Activated naive CD4-positive, alpha-beta T cell (primary cell): ENCODE measurements around the gene MRPL48.
"Not testable (repeated sequence)": the region's sequence is repeated elsewhere in the genome, so short reads cannot be mapped to it uniquely, and the experiment has no call there.

ENCODE experiments used
- DNase-seq, 4 experiments: peaks; one replicate each; lab custom pipeline; 2025; lab: John Stamatoyannopoulos, UW

Gene MRPL48

DNA sequence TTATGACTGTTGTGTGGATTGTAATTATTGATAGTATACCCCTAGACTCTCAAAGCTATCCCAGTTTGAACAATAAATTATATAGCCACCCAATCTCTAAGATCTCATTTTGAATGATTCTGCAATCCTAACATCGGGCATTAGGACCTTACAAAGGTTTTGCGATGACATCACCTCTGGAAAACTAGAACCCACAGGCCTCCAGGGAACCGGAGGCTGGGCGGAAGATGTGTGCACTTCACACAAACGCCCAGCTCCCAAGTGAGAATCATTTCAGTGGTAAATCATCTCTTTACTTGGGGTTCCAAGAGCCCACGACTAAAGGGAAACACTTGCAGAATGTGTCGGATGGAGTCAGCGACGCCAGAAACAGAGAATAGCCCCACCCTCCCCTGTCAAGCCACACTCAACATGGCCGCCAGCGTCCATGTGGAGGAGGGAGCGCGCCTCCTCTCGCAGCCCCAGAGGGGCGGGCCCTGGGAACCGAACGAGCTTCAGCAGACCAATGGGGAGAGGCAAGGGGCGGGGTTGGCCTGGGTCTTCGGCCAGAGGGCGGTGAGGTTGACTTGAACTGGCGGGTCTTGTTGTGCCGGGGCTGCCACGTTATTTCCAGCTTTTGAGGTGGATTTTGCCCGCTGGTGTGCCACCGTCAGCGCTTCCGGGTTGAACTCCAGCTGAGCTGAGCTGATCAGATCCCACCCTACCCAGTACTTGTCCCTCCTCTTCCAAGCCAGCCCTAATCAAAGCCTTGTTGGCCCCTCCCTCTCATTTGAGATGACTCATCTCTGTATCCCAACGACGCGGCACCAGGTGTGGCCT, 8.4 kb upstream of the MRPL48 start:
- DNase-seq = peak; percentile 83 to 97 (median 91)

DNA sequence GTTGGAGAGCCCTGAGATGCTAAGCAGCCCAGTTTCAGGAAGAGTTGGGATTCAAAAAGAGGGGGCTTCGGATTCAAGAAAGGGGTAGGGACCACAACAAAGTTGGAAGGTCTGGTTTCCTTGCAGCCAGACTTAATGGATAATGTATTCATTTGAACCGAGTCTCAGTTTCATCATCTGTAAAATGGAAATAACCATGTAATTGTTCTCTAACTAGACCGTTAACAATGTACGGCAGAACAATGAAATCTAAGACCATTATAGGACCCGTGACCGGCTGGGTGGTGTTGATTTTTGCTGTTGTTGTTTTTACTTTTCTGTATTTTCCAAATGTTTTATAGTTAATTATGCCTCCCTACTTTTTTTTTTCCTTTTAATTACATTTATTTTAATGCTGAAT, 6.4 kb upstream of the MRPL48 start:
- DNase-seq = no peak

DNA sequence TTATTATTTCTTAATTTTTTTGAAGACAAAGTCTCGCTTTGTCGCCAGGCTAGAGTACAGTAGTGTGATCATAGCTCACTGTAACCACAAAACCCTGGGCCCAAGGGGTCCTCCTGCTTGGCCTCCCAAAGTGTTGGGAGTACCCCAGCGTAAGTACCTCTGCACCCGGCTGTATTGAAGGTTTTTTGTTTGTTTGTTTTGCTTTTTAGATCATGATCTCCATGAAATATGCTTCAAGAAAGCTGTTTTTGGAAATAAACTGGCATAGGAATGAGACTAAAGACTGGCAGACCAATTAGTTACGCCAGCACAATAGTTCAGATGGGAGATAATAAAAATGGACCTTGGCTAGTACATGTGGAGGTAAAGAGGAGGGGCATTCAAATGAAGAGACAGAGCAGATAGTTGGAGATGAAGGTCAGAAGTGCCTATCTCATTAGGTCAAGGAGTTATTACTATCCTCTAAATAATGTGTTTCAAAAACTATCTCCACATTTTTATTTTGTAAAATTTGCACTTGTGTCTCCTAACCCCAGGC, 4.1 kb upstream of the MRPL48 start:
- DNase-seq = no peak

DNA sequence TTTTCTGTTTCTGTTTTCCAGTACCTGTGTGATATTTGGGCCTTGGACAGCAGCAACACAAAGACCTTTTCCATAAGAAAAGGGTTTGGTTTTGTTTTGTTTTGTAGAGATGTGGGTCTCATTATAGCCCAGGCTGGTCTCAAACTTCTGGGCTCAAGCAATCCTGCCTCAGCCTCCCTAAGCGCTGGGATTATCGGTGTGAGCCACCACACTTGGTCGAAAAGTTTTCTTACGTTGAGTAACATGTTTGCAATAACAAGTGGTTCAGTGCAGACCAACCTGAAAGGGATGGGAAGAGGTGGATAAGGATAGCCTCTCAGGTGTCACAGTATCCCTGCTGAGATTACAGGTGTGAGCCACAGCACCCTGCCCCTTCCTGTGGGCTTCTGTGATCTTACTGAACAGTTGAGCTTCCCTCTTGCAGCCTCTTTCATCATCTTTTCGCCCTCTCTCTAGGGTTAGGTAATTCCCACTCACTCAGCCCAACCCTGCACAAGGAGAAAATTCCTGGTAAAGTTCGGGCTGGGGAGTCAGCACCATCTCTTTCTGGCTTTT, 3.5 kb upstream of the MRPL48 start:
- DNase-seq = no peak

DNA sequence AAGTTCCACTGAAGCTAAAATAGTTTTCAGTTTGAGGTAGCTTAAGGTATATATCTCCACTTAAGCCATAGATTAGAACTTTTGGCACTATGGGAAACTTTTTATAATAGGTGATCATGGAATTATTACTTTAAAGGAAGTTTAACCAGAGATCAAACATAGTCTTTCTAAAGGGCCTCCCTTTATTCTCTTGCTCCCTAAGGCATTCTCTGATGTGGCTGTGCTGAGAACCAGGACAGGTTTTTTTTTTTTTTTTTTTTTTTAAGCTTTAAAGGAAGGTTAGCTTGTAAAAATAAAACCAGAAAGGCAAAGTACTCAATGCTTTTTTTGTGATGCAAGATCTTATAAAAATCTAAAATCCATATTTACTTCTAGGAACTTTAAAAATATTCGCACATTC, 2.9 kb upstream of the MRPL48 start:
- DNase-seq = no peak

DNA sequence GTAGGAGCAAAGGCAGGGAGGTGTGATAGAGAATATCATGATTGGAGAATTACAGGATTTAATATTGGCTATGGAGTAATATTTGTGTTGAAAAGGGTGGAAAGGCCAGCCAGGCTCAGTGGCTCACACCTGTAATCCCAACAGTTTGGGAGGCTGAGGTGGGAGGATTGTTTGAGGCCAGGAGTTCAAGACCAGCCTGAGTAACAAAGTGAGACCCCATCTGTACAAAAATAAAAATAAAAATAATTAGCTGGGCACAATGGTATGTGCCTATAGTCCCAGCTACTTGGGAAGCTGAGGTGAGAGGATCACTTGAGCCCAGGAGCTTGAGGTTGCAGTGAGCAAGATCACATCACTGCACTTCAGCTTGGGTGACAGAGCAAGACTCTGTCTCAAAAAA, 2.2 kb upstream of the MRPL48 start:
- not testable (repeated sequence) for DNase-seq

DNA sequence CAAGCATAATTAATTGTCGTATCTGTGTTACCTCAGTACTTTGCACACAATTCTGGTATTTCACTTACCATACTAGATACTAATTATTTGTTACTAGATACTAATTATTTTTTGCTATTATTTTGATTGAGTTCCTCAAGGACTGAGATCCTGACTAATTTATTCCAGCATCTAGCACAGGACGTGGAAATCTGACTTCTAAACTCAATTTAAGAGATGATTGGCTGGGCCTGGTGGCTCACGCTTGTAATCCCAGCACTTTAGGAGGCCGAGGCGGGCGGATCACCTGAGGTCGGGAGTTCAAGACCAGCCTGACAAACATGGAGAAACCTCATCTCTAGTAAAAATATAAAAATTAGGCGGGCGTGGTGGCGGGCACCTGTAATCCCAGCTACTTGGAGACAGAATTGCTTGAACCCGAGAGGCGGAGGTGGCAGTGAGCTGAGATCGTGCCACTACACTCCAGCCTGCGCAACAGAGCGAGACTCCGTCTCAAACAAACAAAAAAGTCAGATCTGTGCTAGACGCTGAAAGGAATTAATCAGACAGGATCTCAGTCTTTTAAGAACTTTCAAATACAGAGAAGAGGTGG, 527 bp upstream of the MRPL48 start:
- peak in 1 of 4 experiments; percentile 4 for DNase-seq

DNA sequence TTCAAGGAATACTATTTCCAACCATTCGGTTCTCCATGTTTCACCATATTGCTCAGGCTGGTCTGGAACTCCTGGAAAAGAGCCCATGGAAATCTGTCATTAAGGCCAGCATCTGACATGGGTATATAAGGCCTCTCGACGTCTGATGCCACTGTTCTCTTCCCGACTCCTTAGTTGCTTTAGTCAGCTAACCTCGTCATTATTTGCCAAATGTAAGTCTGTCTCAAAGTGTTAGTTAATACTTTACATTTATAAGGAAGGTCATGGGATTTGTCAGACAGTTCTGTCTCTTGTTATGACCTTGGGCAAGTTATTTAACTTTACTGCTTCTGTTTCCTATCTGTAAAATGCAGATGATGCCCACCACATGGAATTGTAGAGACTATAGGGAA, 1.6 kb downstream of the MRPL48 start:
- DNase-seq = no peak

DNA sequence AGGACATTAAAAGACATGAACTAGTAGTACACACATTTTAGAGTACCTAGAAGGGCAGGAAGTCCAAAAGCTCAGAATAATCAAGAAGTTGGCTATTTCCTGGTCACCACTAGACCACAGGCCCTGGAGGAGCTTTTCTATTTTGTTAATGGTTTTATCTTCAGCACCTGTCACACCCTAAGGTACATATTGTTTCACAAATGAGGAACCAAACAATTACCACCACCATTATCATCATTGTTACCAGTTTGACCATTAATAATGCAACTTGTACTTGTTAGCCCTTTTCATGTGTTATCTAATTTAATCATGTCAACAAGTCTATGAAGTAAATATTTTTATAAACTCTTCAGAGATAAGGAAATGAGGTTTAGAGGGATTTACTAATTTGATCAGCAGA, 4.9 kb downstream of the MRPL48 start:
- DNase-seq = no peak

DNA sequence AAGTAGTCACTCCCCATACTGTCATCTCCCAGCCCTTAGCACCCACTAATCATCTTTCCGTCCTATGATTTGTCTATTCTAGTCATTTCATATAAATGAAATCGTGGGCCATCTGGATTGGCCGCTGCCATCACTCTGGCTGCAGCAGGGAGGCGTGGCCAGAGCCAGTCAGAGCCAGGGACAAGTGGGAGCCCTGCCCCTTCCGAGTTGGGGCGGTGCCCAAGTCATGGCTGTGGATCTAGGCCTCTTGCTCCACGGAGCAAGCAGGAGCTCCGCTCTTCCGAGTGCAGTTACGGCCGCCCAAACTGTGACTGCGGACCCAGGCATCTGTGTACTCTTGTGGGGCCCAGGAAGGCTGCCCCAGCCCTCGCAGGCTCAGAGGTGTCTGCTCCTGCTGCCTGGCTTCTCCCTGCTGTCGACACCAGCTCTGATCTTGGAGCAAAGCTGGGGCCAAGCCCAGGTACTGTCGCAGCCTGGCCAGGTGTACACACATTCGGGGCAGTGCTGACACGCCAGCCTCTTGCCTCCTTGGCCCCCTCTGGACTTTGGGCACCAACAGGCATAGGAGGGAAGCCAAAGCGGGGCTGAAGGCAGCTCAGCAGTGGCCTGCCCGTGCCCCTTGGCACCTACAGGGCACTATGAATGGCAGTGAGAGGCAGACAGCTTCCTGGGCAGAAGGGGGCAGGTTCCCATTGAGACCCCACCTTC, 8.4 kb downstream of the MRPL48 start:
- no peak for DNase-seq

DNA sequence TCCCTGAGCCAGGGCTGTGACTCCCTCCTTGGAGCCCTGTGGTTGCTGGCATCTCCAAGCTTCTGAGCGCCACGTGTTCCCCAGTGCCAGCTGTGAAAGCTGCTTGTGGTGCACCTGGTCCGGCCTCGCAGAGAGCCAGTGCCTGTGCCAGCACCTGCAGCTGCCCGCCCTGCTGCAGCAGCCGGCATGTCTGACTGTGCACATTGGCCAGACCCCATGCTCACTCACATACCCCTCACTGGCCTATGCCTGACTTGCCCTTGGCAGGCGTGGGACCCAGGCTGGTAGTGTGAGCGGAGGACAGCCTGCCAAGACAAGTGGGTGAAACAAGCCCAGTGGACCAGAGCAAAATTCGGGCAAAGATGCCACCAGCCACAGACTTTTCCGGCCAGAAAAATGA, 9.8 kb downstream of the MRPL48 start:
- no peak for DNase-seq

DNA sequence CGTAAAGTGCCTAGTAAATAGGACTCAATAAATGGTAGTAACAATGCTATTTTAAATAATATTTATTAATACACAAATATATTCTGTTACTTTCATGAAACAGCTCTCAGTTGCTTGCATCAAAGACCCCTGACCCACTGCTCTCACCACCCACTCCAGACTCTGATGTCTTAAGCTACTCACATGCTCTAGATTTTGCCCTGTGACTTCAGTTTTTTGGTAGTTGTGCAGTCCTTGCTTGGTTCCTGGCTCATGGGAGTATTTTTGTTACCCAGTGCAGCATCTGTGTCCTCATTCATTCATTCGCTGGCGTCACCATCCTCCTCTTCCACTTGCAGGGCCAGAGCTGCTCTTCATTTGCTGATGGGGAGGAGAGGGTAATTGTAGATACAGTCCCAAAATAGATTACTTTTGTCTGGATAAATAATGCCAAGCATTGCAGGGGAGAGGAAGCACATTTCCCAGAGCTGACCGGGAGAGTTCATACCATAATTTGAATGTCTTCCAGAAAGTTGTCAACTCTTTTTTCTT, 12.7 kb downstream of the MRPL48 start:
- no peak for DNase-seq

DNA sequence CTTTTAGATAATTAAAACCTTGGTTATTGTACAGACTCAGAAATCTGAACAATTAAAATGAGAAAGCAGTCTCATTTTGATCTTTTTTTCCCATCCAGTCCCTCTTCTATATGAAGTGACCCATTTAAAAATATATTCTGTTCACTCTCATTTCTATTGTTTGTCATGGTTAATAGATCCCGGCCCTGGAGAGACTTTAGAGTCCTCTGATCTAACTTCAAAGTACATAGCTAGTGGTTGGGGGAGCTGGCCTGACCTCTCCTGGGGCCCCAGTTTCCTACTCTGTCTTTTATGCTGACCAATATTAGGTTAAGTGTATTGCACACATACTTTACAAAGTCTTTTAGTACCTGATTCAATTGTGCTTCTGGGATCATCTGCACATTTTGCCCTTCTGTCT, 13.5 kb downstream of the MRPL48 start:
- DNase-seq = no peak

DNA sequence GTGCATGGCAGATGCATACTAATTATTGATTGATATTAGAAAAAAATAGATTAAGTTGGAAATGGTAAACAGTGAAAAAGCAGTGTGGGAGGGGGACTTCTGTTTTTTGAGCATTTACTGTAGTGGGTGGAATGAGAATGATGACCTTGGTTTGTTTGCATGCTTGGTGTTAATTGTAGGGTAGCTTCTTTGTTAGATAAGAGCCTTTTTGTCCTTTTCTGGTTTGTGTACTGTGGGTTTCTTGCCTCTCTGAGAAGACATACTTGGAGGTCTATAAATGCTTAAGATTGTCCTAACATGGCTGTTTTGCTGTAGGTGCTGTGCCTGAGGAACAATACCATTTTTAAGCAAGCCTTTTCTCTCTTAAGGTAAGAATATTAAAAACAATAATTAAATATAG, 17.0 kb downstream of the MRPL48 start:
- DNase-seq = no peak

DNA sequence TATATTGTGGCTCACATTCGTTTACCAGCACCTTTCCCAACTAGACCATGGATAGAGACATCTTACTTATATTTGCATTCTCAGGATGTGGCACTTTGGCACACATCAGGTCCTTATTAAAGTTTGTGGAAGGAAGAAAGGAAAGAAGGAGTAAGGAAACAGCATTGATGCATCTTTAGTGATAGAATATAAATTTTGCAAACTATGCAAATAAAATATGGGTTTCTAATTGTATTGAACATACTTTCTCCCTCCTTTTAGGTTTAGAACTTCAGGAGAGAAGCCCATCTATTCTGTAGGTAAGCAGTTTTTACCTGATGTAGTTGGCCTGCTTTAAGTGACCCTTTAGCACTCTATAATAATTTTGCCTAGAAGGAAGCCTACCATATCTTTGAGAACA, 20.4 kb downstream of the MRPL48 start:
- DNase-seq = no peak

DNA sequence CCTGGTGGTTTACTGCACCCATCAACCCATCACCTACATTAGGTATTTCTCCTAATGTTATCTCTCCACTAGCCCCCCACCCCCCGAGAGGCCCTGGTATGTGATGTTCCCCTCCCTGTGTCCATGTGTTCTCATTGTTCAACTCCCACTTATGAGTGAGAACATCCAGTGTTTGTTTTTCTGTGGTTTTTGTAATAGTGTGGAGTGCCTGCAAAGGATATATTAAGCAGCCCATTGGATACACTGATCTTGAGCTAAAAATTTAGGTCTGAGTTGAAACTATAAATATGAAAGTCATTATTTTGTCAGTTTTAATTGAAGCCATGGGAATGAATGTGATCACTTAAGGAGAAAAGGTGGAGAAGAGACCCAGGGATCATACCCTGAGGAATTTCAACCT, 23.0 kb downstream of the MRPL48 start:
- DNase-seq = no peak

DNA sequence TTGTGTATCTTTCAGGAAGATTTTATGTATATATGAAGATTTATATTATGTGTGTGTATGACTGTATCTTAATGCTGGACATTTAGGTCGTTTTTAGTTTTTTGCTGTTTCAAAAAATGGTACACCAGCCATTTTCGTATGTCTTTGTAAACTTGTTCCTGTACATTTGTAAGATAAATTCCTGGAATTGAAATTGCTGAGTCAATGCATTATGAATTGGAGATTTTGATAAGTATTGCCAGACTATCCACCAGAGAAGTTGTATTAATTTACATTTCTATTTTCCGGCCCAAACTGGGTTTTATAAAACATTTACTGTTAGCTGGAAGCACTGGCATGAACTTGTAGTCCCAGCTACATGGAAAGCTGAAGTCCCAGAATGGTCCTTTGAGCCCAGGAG, 24.6 kb downstream of the MRPL48 start:
- DNase-seq = no peak

DNA sequence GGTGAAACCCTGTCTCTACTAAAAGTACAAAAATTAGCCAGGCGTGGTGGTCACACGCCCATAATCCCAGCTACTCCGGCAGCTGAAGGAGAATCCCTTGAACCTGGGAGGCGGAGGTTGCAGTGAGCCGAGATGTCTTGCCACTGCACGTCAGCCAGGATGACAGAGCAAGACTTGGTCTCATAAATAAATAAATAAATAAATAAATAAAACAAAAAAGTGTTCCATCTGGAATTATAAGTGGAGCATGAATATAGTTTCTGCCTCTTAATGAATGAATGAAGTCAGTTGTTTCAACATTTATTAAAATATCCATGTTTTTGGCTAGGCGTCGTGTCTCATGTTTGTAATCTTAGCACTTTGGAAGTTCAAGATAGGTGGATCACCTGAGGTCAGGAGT, 27.1 kb downstream of the MRPL48 start:
- no peak for DNase-seq

DNA sequence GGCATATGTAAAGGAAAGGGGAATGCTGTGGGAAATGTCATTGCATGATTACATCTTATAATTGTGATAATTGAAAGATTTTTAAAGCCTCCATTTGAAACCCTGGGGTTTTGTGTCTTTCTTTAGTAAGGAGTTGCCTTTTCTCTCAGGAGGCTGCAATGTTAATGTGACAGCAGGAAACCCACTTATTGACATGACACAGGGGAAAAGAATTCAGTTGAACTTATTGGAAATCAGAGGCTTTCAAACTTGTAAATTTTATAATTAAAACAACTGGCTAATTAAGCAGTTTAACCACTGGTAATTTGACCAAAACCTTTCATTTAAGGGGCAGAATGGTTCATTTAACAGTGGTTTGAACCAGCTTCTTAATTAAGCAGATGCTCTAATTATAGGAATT, 31.2 kb downstream of the MRPL48 start:
- DNase-seq = no peak

DNA sequence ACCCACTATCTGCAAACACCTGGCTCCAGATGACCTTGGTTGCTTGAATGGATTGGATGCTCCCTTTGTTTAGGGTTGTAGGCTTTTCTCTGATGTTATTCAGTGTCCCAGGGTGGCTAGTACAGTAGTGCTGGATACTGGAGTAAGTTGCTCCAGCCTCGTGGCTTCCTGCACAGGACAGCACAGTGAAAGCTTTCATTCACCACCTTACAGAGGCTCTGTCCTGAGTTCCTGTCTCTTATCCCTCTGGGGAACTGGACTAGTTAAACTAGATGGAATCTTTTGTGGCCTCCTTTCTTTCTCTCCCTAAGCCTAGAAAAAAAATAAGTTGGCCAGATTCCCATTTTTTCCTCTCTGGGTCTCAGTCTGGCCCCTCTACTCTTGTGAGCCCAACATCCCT, 42.6 kb downstream of the MRPL48 start:
- no peak for DNase-seq

DNA sequence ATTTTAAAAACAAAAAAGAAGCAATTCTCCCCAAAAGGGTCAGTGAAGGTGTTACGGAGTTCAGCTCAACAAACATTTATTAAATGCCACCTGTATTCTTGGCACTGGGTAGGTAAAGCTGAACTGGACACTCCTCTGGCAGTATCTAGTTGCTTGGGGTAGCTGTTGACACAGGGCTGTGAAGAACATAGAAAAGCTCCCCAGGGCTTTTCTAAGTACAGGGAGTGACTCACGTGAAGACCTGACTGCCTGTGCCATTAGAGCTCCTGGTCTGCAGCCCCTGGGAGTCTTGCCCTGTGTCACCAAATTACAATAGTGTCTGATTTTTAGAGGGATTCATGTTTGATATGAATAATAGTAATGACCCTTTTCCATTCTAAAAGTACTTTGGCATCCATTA, 45.4 kb downstream of the MRPL48 start:
- no peak for DNase-seq

DNA sequence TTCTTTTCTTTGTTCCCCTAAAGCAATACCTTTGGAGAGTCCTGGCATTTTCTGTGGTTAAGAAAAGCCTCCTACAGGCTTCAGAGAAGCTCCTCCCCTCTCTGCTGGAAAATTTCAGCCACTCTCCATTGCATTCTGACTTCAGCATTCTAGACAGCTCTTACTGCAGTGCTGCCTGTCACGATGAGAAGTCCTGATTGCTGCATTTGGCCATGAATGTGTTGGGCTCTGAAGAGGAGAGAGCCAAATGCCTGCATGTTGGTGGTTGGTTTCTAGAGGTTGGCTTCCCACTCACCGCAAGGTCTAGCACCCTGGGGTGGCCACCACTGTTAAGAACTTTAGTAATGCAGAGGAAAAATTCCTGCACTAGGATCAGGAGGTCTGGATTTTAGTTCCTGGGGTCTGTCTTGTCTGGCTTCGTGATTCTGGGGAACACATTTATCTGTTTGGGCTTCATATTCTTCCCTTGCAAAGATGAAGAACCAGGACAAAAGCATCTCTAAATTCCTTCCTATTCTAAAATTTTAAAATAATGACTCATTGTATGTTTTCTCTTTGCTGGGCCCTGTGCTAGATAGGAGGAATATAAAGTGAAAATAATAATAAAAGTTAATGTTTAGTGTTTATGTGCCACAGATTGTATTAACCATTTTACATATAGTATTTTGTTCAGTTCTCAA, 50.9 kb downstream of the MRPL48 start:
- no peak for DNase-seq
